Activated T-helper 2 cell treated with anti-CD3 and anti-CD28 coated beads, Interferon-gamma antibody, Interleukin-2, Interleukin-4, amounts not matched to agents 10 μg/mL and 5 μg/mL and 100 μg/mL, durations not matched to agents 14 hours and 24 hours and 36 hours (primary cell): ENCODE measurements around the gene SLC7A6OS. TPM values are rescaled to one million over a fixed set of nuclear protein-coding genes. Genes with fewer than 3 reads are reported as not detected.

Experiments
- DNase-seq: peaks from one replicate; pipeline ENCODE4 v3.0.0; 2021; ENCODE audit warnings: low spot score
- H3K27ac Mint-ChIP-seq: one replicate; pipeline ENCODE4 v1.8.0; 2021; ENCODE audit warnings: mixed read lengths
- H3K27me3 Mint-ChIP-seq: one replicate; pipeline ENCODE4 v1.8.0; 2021; ENCODE audit warnings: low read depth, mixed read lengths
- H3K36me3 Mint-ChIP-seq: one replicate; pipeline ENCODE4 v1.8.0; 2021; ENCODE audit warnings: low read depth, mixed read lengths
- H3K4me1 Mint-ChIP-seq: one replicate; pipeline ENCODE4 v1.8.0; 2021; ENCODE audit warnings: low read depth, mixed read lengths
- H3K4me3 Mint-ChIP-seq: one replicate; pipeline ENCODE4 v1.8.0; 2021; ENCODE audit warnings: low read depth, mild to moderate bottlenecking, moderate library complexity, mixed read lengths
- H3K9me3 Mint-ChIP-seq: one replicate; pipeline ENCODE4 v1.8.0; 2021; ENCODE audit warnings: mixed read lengths
- intact Hi-C: fragments of 100-400 bp; cut with micrococcal nuclease; formaldehyde crosslinking; loops from one replicate; pipeline ENCODE4 v1.15.1; 2023
- total RNA-seq: library from RNA; stranded (reverse); gene quantifications from 2 replicates; pipeline ENCODE4 v1.2.3, GENCODE V29; 2022

The SLC7A6OS gene
- total RNA-seq, 1 donor from 2014 or later: 24.7 TPM

DNA sequence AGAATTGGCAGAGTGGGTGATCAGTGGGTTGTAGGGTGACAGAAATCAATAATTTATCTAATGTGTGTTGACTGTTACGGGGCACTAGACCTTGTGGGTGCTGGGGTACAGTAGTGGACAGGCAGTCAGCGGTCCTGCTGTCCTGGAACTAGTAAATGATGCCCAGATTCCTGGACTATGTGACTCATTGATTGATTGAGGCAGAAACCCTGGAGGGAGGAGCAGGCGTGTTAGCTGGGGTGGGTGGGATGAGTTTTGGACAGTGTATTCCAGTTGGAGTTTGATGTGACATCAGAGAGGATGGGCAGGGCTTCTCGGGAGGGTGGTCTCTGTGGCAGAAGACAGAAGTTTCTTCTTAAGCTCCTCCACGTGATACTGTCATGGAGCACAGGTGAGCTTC is 24.4 kb upstream of the SLC7A6OS start:
- intact Hi-C loops: no loop called here
- Mint-ChIP-seq H3K4me3 (no peak overlapping the region), H3K4me1 (peaks cover 12% of the 10 kb centered on the region), H3K27ac (no peak overlapping the region), H3K36me3 (peaks cover 61% of the 10 kb centered on the region), H3K9me3 (no peaks in the 10 kb centered on the region), H3K27me3 (no peaks in the 10 kb centered on the region)
- no peak for DNase-seq

DNA sequence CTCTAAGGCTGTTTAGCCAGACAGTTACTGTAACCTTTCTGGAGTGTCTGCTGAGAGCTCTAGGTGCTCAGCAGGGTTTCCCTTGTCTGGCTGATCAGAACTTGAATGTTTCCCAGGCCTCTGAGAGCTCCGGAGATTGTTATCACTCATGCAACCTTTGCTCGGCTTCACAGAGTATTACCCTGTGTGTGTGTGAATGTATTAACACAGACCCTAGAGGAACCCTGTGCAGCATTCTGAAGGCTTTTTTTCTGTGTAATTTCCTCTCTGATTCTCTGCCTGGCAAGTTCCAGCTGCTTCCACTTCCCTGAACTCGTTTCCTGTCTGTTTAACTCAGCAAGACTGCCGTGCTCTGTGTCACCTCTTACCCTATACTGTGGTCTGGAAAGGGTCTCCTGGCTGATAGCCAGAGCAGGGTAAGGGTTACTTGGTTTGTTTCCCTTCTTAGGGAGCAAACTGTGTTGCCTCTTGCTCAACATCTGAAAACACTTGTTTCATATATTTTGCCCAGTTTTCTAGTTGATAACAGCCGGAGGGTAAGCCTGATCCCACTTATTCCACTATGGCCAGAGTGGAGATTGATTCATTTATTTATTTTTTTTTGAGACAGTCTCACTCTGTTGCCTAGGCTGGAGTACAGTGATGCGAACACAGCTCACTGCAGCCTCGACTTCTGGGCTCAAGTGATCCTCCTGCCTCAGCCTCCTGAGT is 21.8 kb upstream of the SLC7A6OS start:
- peak overlapping the region; percentile 40 for H3K4me3 Mint-ChIP-seq

DNA sequence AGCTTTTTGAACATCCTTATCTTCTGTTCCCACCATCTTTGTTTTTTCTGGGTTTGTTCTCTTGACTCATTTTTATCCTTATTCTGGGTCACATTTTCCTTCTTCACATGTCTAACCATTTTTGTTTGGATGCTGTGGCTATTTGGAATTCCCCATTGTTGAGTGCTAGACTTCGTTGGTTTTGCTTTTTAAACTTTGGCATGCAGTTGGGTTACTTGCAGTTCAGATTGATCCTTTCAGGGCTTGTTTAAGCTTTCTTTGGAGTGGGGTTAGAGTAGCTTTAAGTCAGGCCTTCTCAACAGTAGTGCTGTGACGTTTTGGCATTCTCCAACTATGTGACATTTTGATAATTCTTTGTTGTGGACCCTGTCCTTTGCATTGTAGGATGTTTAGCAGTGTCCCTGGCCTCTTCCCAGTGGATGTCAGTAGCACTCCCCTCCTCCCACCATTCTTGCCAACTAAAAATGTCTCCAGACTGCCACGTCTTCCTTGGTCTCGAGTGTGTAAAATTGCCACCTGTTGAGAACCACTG is 21.2 kb upstream of the SLC7A6OS start:
- H3K4me3 Mint-ChIP-seq: peak overlapping the region; percentile 40
- intact Hi-C loops: no loop called here
- DNase-seq: no peak
- H3K36me3 Mint-ChIP-seq: peaks cover 51% of the 10 kb centered on the region
- peaks cover 26% of the 10 kb centered on the region for H3K4me1 Mint-ChIP-seq
- H3K27me3 Mint-ChIP-seq: no peaks in the 10 kb centered on the region
- peak overlapping the region; percentile 62 for H3K27ac Mint-ChIP-seq
- no peaks in the 10 kb centered on the region for H3K9me3 Mint-ChIP-seq

More for the DNA sequence above, 21.8 kb upstream of the SLC7A6OS start:
- no peaks in the 10 kb centered on the region for H3K27me3 Mint-ChIP-seq
- peaks cover 22% of the 10 kb centered on the region for H3K4me1 Mint-ChIP-seq
- H3K9me3 Mint-ChIP-seq: no peaks in the 10 kb centered on the region
- H3K36me3 Mint-ChIP-seq: peaks cover 52% of the 10 kb centered on the region
- DNase-seq: no peak
- peak overlapping the region; percentile 62 for H3K27ac Mint-ChIP-seq
- intact Hi-C loops: no loop called here

DNA sequence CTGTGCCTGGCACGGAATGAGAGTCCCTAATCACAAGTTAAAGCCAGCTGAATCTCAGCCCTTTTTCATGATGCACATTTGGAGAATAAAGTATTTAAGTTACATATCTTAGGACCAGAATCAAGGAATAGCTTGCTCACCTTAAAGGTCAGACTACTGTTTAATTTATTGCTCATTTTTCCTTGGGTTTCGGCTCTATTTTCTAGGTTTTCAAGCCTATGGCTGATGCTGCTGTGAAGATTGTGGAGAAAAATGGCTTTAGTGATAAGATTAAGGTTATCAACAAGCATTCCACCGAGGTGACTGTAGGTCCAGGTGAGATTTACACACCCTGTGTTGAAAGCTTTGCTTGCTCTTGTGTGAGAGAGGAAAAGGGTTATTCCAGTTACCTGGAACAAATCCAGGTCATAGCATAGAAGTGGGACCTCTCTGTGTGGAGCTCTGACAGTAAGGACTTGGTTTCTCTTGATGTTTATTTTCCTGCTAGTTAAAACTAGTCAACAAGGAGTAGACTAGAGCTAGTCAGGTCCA is 18.2 kb upstream of the SLC7A6OS start:
- peaks cover 32% of the 10 kb centered on the region for H3K4me1 Mint-ChIP-seq
- no peak overlapping the region for H3K27ac Mint-ChIP-seq
- no peaks in the 10 kb centered on the region for H3K9me3 Mint-ChIP-seq
- no peak for DNase-seq
- no peaks in the 10 kb centered on the region for H3K27me3 Mint-ChIP-seq
- peaks cover 49% of the 10 kb centered on the region for H3K36me3 Mint-ChIP-seq
- no peak overlapping the region for H3K4me3 Mint-ChIP-seq
- intact Hi-C loops: loop anchor here (1.0 kb wide), 2 partner anchors 40 to 68 kb away; no protein-coding TSS in a partner anchor

- Mint-ChIP-seq H3K9me3 (no peaks in the 10 kb centered on the region), H3K36me3 (peaks cover 53% of the 10 kb centered on the region), H3K4me3 (no peak overlapping the region), H3K27ac (peak overlapping the region; percentile 62), H3K4me1 (peaks cover 32% of the 10 kb centered on the region), H3K27me3 (no peaks in the 10 kb centered on the region)
- DNase-seq: peak; percentile 73
- intact Hi-C loops: loop anchor here (1.0 kb wide), 2 partner anchors 39 to 67 kb away; no protein-coding TSS in a partner anchor
These were observed 17.6 kb upstream of the SLC7A6OS start for GRCh38 chr16:68328151-68328859.

DNA sequence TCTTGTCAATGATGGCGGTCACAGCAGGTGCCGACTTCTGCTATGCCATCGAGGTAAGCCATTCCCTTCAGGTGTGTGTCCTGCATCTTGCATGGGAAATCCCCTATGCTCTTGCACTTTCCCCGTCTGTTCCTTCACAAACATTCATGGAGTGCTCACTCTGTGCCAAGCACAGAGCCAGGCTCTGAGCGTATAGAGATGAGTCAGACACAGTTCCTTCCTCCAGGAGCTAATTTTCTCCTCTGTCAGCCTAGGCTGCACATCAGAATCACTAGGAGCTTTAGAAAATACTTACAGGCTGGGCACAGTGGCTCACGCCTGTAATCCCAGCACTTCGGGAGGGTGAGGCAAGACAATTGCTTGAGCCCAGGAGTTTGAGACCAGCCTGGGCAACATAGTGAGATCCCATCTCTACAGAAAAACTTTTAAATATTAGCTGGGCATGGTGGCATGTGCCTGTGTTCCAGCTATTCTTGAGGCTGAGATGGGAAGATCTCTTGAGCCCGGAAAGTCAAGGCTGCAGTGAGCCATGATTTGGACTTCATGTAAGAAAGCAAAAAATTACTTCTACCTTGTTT is 14.1 kb upstream of the SLC7A6OS start:
- H3K27me3 Mint-ChIP-seq: no peaks in the 10 kb centered on the region
- peaks cover 50% of the 10 kb centered on the region for H3K36me3 Mint-ChIP-seq
- H3K27ac Mint-ChIP-seq: no peak overlapping the region
- no peaks in the 10 kb centered on the region for H3K9me3 Mint-ChIP-seq
- peaks cover 29% of the 10 kb centered on the region for H3K4me1 Mint-ChIP-seq
- intact Hi-C loops: no loop called here
- no peak overlapping the region for H3K4me3 Mint-ChIP-seq
- no peak for DNase-seq

DNA sequence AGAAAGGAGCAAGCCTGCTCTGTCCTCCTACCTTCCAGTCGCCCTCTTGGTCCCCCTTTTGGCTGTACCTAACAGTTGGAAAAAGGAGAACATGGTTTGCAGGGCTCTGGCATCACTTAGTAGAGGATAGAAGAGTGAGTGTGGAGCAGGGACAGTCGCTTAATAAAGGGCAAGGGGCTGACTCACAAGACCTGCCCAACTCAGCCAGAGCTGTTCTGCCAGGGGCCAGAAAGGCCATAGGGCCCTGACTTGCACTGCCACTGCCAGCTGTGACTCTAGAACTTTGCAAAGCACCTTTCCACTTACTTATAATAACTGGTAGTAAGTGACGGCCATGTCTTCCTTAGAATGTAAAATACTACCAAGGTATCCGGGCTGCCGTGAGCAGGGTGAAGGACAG is 13.6 kb upstream of the SLC7A6OS start:
- Mint-ChIP-seq H3K27me3 (no peaks in the 10 kb centered on the region), H3K4me3 (no peak overlapping the region)
- intact Hi-C loops: no loop called here

GRCh38 chr16:68319185-68319908 is 8.6 kb upstream of the SLC7A6OS start:
- Mint-ChIP-seq H3K27ac (peak overlapping the region; percentile 87), H3K27me3 (no peaks in the 10 kb centered on the region), H3K9me3 (no peaks in the 10 kb centered on the region), H3K36me3 (peaks cover 55% of the 10 kb centered on the region), H3K4me1 (peaks cover 29% of the 10 kb centered on the region), H3K4me3 (peak overlapping the region; percentile 49)
- no peak for DNase-seq
- intact Hi-C loops: loop anchor here (1.0 to 10.0 kb wide), 2 partner anchors 9 to 235 kb away; partner anchors contain the start of genes NFATC3 and SLC7A6OS

More for the DNA sequence above, 13.6 kb upstream of the SLC7A6OS start:
- H3K27ac Mint-ChIP-seq: no peak overlapping the region
- H3K4me1 Mint-ChIP-seq: peaks cover 32% of the 10 kb centered on the region
- no peak for DNase-seq
- H3K9me3 Mint-ChIP-seq: no peaks in the 10 kb centered on the region
- H3K36me3 Mint-ChIP-seq: peaks cover 53% of the 10 kb centered on the region

GRCh38 chr16:68313116-68313515 is 2.4 kb upstream of the SLC7A6OS start:
- Mint-ChIP-seq H3K9me3 (no peaks in the 10 kb centered on the region), H3K4me1 (peaks cover 25% of the 10 kb centered on the region), H3K27me3 (no peaks in the 10 kb centered on the region), H3K27ac (no peak overlapping the region), H3K4me3 (no peak overlapping the region), H3K36me3 (peaks cover 37% of the 10 kb centered on the region)
- intact Hi-C loops: loop anchor here (10.0 kb wide), 1 partner anchor 228 kb away; the partner anchor contains the start of gene NFATC3
- no peak for DNase-seq

GRCh38 chr16:68310437-68310773 is 341 bp downstream of the SLC7A6OS start:
- intact Hi-C loops: loop anchor here (1.0 to 10.0 kb wide), 4 partner anchors 9 to 226 kb away; partner anchors contain the start of genes NFATC3 and SLC7A6
- Mint-ChIP-seq H3K4me3 (peak overlapping the region; percentile 91), H3K36me3 (peaks cover 36% of the 10 kb centered on the region), H3K9me3 (no peaks in the 10 kb centered on the region), H3K4me1 (peaks cover 26% of the 10 kb centered on the region), H3K27me3 (no peaks in the 10 kb centered on the region), H3K27ac (peak overlapping the region; percentile 87)
- DNase-seq: no peak

GRCh38 chr16:68309799-68310198 is 947 bp downstream of the SLC7A6OS start:
- DNase-seq: no peak

DNA sequence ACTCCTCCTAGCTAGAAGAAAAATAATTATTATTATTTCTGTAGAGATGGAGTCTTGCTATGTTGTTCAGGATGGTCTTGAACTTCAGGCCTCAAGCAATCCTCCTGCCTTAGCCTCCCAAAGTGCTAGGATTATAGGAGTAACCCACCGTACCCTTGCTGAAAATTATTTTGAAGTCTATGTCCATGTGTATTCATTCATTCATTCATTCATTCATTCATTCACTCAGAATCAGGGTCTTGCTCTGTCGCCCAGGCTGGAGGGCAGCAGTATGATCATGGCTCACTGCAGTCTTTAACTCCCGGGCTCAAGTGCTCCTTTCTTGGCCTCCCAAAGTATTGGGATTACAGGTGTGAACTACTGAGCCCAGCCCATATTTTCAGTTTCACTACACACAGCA is 4.1 kb downstream of the SLC7A6OS start:
- H3K36me3 Mint-ChIP-seq: peaks cover 54% of the 10 kb centered on the region

More at GRCh38 chr16:68309799-68310198, 947 bp downstream of the SLC7A6OS start:
- H3K4me1 Mint-ChIP-seq: peaks cover 24% of the 10 kb centered on the region
- H3K9me3 Mint-ChIP-seq: no peaks in the 10 kb centered on the region
- peaks cover 38% of the 10 kb centered on the region for H3K36me3 Mint-ChIP-seq
- intact Hi-C loops: loop anchor here (1.0 to 10.0 kb wide), 4 partner anchors 10 to 225 kb away; partner anchors contain the start of genes NFATC3 and SLC7A6
- H3K4me3 Mint-ChIP-seq: peak overlapping the region; percentile 91
- no peaks in the 10 kb centered on the region for H3K27me3 Mint-ChIP-seq
- H3K27ac Mint-ChIP-seq: peak overlapping the region; percentile 83

More for the DNA sequence above, 4.1 kb downstream of the SLC7A6OS start:
- no peak for DNase-seq
- no peaks in the 10 kb centered on the region for H3K9me3 Mint-ChIP-seq
- H3K4me1 Mint-ChIP-seq: peaks cover 15% of the 10 kb centered on the region
- intact Hi-C loops: no loop called here
- no peak overlapping the region for H3K4me3 Mint-ChIP-seq
- H3K27me3 Mint-ChIP-seq: no peaks in the 10 kb centered on the region
- H3K27ac Mint-ChIP-seq: no peak overlapping the region
